ENCODE data around the gene TLR2.
"Not testable (repeated sequence)": the region's sequence is repeated elsewhere in the genome, so short reads cannot be mapped to it uniquely, and the experiment has no call there.

TLR2 gene

GRCh38 chr4:153661215-153661822, 22.8 kb upstream of the TLR2 start:
- DNase-seq, result peak; percentile 28

- no peak for DNase-seq
Observed at GRCh38 chr4:153661908-153662307, 22.2 kb upstream of the TLR2 start.

DNA sequence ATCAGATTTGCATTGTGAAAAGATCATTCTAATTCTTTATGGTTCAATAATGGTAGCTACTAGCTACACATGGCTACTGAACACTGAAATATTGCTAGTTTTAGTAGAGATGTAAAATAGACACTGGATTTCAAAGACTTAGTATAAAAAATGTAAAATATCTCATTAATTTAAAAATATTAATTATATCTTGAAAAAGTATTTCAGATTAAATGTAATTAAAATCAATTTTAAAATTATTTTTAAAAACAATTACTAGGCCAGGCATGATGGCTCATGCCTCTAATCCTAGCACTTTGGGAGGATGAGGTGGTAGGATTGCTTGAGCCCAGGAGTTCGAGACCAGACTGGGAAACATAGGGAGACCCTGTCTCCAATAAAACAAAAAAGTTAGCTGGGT, 20.4 kb upstream of the TLR2 start:
- DNase-seq, result no peak

DNA sequence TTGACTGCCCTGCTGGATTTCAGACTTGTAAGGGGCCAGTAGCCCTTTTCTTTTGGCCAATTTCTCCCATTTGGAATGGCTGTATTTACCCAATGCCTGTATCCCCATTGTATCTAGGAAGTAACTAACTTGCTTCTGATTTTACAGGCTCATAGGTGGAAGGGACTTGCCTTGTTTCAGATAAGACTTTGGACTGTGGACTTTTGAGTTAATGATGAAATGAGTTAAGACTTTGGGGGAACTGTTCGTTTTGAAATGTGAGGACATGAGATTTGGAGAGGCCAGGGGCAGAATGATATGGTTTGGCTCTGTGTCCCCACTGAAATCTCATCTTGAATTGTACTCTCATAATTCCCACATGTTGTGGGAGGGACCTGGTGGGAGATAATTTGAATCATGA, 17.6 kb upstream of the TLR2 start:
- DNase-seq, result not testable (repeated sequence)

- no peak for DNase-seq
Observed at GRCh38 chr4:153668647-153669046, 15.4 kb upstream of the TLR2 start.

GRCh38 chr4:153669838-153670237, 14.2 kb upstream of the TLR2 start:
- DNase-seq, result no peak

DNA sequence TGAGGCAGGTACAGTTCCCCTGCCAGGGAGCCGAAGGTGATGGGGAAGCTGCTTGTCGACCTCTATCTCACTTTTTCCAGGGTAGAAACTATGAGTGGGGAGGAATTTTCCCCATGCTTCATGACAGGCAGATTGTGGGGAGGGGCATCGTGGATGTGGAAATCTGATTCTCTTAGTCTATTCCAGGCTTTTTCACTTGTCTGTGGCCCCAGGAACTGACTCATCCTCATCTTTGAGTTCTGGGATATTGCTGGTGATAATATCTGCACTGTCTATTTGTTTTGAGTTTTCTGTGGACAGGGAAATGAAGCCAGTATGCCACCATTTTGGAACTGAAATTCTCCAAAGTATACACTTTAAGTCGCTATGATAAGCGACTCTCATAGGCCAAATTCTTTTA, 7.6 kb upstream of the TLR2 start:
- no peak for DNase-seq

DNA sequence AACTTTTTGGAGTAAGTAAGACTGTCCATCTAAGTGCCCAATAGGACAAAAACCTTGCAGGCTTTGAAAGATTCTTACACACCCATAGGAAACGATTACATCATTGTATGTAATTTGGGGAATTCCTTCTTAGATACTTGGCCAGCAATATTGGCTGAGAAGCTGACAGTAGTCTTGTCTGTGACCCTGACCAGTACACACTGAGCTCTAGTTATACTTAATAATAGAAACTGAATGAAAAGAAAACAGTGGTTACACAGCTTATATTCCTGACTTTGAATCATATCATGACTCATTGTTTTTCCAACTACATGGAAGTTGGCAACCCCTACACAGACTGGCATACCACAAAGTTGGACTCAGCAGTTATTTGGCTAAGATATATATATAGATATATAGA, 7.1 kb upstream of the TLR2 start:
- no peak for DNase-seq

DNA sequence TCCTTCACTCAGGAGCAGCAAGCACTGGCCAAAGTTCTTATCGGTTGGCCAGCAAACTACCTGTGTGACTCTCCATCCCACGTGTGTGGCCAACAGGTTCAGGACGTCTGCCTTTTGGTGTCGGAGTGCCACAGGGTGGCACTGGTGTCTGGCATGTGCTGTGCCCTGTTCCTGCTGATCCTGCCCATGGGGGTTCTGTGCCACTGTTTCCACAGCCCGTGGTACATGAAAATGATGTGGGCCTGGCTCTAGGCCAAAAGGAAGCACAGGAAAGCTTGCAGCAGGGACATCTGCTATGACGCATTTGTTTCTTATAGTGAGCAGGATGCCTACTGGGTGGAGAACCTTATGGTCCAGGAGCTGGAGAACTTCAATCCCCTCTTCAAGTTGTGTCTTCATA, 4.6 kb upstream of the TLR2 start:
- no peak for DNase-seq

GRCh38 chr4:153683763-153684181, 308 bp upstream of the TLR2 start:
- DNase-seq, result no peak

GRCh38 chr4:153684971-153685371, 891 bp downstream of the TLR2 start:
- no peak for DNase-seq

DNA sequence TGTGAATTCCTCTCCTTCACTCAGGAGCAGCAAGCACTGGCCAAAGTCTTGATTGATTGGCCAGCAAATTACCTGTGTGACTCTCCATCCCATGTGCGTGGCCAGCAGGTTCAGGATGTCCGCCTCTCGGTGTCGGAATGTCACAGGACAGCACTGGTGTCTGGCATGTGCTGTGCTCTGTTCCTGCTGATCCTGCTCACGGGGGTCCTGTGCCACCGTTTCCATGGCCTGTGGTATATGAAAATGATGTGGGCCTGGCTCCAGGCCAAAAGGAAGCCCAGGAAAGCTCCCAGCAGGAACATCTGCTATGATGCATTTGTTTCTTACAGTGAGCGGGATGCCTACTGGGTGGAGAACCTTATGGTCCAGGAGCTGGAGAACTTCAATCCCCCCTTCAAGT, 20.4 kb downstream of the TLR2 start:
- DNase-seq, result no peak

DNA sequence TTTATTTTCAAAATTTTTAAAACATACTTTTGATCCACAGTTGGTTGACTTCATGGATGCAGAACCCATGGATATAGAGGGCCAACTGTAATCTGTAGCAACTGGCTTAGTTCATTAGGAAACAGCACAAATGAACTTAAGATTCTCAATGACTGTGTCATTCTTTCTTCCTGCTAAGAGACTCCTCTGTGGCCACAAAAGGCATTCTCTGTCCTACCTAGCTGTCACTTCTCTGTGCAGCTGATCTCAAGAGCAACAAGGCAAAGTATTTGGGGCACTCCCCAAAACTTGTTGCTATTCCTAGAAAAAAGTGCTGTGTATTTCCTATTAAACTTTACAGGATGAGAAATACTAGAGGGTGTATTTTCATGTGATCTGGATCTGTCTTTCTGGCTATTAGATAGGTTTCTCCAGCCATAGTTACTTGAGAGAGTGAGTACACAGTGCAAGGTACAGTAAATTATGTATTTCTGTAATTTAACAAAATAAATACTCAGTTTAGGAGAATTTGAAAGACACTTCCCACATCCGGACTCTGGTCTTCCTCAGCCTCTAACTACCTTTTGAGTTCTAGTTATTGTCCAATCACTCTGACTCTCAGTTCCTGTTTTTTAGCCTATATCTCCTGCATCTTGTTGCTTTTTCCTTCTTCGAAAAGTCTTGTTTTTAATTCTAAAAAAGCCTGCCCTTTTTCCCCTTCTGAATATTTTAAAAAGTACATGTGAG, 21.8 kb downstream of the TLR2 start:
- DNase-seq, result no peak

GRCh38 chr4:153706519-153706918, 22.4 kb downstream of the TLR2 start:
- DNase-seq, result no peak

- no peak for DNase-seq
Observed at GRCh38 chr4:153710681-153711080, 26.6 kb downstream of the TLR2 start.

DNA sequence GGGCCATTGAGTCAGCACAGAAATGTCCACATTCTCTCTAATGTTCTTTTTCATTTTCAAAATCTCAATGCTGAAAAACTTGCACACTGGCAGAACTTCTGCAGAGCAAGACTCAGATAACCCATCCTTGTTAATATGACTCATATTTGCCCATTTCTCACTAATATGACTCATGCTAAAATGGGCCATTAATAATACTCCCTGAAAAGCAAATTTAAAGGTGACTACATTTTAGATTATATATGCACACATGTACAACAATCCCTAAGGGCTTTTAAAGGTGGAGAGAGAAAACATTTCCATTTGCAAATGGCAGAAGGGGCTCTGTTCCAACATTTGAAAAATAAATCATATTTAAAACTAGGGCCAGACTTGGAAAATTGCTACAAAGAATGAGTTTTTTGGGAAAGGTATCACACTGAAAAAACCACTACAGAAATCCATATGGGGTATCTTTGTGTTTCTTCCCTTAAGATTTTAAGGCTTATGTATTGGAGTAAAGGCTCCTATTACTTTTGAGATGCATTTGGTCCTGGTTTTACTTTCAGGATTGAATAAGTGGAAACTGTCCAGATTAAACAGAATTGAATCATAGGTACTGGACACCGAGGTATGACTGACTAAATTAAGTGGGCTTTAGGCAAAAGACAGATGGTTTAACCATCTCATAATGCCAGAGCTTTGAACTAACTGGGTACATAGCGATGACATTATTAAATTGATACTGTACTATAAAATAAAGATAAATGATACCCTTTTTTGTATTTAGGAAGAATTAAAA, 30.0 kb downstream of the TLR2 start:
- no peak for DNase-seq

DNA sequence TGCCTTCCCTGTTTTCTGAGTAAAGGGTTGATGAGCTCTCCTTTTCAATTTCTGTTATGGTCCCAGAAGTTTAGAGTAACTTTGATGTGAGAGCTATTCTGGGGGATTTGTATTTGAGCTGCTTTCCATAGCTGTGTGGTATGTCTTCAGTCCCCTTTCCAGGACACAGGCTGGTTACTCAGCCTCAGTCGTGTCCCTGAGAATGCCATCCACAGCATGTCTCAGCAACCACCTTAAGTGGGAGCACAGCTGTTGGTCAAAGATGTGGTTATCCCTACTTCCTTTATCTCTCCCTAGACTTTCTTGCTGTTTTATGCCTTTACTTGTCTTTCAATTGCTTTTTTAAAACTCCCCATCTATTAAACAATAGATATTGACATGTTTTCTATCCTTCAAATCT, 38.0 kb downstream of the TLR2 start:
- DNase-seq, result no peak

GRCh38 chr4:153724606-153725005, 40.5 kb downstream of the TLR2 start:
- DNase-seq, result no peak

DNA sequence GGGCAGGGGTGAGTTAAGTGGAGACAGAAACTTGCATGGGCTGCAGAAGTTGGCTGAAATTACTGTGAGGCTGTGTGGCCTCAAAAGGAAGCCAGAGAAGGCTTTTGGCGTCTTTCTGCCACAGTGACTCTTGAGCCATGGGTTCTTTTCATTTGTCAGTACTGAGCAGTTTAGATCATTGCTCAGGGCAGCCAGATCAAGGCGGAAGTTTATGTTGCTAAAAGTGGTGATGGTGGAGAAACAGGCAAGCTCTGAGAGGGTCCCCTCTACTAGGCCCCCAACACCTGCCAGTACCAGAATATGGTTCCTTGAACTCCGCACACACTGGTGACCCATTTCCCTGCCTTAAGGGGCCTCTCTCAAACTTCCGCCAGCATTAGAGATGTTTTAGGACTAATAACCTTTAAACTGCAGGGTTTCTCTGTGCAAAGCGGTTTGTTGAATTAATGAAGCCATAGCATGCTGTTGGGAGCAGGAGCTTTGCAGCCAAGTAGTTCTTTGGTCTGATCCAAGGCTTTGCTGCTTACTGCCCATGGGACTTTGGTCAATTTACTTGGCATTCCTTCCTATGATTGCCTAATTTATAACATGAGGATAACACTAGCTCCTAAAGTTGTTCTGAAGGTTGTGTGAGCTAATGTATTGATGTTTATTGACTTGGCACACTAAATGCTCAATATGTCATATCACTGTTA, 41.2 kb downstream of the TLR2 start:
- DNase-seq, result no peak

GRCh38 chr4:153725831-153726154, 41.7 kb downstream of the TLR2 start:
- DNase-seq, result no peak

GRCh38 chr4:153728151-153728550, 44.1 kb downstream of the TLR2 start:
- no peak for DNase-seq

DNA sequence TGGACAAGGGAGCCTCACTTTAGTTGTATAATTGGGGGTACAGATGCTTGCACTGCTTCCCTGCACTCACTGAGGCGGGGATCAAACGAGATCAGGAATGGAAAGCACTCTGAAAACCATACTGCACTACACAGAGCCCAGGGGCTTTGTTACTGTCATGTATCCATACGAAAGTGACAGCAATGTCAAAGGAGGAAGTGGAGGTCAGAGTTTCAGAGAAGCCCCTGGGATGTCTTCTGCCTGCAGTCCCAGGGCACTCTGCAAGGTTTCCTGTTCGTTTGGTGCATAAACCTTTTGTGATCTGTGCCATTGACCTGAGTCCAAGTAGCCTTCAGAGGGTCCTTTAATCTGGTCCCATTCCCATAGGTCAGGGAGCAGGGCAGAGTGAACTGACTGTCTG, 44.6 kb downstream of the TLR2 start:
- no peak for DNase-seq

DNA sequence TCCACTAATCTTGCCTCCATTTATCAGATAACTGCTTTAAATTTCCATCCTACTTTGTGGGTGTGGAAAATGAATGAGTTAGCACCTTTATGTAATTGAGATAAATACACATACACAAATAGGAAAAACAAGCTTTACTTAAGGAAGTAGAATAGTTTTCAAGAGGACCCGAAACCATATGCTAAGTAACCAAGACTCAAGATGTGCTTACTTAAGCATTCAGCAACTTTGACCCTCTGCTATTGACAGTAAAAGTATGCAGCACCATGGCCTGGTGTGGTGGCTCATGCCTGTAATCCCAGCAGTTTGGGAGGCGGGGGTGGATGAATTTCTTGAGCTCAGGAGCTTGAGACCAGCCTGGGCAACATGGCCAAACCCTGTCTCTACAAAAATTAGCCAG, 45.8 kb downstream of the TLR2 start:
- no peak for DNase-seq

GRCh38 chr4:153731239-153731638, 47.2 kb downstream of the TLR2 start:
- no peak for DNase-seq

All from CD4-positive, alpha-beta T cell treated with Interleukin-21 for 1 hour (primary cell).